Activated T-helper 1 cell treated with anti-CD3 and anti-CD28 coated beads, Interleukin-2, amount 50 U/mL, for 16 hours (primary cell): ENCODE results near the gene POPDC2.

Experiments used
- DNase-seq, 2 donors: peaks; one replicate each; pipeline ENCODE4 v3.0.0-alpha.2; 2020; ENCODE audit warnings: low read depth in 1 of 2, low spot score in 1 of 2

Gene POPDC2

DNA sequence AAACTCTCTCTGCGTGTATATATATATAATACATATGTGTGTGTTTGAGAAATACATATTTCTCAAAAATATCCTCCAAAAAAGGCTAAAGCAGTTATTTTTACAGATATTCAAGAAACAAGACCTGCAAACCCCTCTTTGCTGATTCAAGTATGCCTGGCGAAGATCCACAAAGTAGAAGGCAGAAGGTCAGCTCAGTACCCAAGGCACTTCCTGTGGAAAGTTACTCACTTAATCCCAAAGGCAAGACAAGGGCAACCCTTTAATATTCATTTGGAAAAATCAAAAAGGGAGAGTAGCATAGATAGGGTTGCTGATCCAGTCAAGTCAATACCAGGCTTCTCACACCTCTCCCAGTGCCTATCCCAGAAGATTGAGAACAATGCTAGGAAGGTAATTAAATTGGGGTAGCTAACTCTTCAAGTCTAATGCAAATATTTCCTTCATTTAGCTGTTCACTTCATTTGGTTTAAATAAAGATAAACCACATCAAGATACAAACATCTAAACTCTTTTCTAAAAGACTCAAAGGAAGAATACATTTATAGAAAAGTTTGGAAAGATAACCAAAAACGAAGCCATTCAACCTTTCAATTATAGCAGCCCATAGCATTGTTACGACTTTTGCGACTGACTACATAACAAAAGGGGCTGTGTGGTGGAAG, 9.6 kb upstream of the POPDC2 start:
- DNase-seq, result no peak

DNA sequence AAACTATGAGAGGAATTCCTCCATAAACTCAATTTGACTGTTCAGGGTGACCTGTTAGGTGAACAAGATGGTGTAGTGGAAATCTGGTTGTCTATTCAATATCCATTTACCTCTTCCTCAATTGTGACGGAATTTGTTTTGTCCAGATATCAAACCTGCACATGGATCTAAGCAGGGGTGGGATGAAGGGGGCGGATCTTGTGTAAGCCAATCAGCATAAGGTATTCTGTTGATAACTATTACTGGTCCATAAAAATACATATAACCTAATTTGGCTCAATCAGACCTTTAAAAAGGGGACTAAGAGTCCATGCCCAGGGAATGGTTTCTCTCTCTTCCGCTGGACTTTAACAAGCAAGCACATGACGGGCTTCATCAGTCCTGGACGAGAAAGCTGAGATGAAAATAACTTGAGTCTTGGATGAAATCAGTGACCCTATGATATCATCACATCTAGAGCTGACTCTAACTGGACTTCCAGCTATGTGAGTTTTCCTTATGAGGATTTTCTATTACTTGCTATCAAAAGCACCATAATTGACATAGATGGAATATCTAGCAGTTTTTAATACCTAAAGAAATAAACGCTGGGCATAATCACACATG, 5.7 kb upstream of the POPDC2 start:
- DNase-seq, result no peak

DNA sequence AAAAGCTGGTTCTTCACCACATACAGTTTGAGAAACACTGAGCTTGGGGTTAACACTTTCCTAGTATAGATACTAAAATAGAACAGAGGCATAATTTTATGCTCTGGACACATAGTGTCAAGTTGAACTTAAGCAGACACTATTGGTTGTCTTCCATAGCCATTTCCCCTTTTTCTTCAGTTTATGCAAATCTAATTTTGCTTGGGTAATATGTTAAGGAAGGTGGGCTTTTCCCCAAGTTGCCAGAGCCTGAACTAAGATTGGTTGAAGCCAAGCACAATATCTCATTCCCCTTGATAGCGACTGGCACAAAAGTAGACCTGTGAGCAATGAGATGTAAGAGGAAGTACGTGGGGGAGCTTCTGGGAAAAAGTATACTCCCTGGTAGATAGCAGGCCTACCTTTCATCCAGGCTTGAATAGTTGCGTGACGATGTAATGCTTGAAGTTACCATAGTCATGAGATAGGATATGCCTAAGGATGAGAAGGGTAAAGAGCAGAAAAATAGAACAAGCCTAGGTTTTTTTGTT, 4.5 kb upstream of the POPDC2 start:
- no peak for DNase-seq

DNA sequence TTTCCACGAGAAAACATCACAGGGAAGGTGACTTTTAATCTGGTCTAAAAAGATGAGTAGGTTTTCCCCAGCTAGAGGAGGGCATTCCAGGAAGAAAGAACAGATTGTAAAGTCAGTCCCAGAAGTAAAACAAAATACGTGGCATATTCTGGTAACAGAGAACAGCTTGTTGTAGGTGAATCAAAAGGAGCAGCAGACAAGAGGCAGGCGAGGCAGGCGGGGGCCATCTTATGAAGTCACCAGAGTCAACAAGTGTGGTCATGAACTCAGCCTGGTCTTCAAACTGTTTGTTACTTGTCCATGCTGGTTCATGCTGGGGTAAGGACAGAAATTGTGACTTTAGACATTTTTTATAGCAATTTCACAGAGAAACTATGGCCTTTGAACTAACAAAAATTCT, 4.0 kb upstream of the POPDC2 start:
- DNase-seq, result no peak

DNA sequence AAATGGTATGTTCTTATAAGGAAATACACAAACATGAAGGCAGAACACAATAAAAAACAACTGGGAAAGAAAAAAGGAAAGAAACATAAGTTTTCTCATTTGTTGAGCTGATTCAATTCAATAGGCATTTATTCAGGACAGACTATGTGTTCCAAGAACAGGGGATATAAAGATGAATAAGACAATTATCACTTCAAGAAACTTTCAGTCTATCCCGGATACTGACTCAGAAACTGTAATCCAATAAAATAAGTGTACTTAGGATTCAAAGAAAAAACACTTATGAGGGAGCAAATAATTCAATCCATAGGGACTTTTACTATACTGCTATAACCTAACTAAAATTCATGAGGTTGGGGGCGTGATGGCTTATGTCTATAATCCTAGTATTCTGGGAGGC, 3.5 kb upstream of the POPDC2 start:
- DNase-seq, result no peak

DNA sequence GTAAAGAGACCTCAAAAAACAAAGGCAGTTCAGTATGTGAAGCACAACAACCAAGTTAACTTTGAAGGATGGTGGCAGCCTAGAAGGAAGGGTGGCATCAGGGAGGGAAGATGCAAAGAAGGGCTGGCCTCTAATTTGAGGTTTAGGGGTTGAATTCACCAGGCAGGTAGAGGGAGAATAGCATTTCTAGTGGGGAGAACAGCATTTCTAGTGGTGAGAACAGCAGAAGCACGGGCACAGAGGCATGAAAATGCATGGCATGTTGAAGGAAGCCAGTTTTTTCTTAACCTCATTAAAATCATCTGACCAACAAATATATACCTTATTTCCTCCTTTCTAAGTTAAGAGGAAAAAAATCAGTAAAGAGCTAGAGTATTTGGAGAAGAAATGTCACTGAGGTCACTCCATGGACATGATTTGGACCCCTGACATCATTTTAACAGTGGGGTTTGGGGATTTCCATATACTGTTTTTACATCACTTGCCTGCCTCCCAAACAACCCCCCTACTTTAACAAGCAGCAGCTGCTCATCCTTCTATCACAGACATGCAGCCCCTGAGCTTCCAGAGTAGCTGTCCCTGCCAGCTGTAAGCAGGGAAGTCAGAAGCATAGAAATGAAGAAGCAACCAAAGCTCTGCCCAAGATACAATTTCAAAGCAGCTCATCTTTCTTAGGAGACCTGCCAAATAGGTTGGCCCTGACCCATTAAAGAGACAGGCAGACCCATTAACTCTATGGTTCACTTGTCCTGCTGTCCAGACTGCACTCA, 2.4 kb upstream of the POPDC2 start:
- DNase-seq, result no peak

DNA sequence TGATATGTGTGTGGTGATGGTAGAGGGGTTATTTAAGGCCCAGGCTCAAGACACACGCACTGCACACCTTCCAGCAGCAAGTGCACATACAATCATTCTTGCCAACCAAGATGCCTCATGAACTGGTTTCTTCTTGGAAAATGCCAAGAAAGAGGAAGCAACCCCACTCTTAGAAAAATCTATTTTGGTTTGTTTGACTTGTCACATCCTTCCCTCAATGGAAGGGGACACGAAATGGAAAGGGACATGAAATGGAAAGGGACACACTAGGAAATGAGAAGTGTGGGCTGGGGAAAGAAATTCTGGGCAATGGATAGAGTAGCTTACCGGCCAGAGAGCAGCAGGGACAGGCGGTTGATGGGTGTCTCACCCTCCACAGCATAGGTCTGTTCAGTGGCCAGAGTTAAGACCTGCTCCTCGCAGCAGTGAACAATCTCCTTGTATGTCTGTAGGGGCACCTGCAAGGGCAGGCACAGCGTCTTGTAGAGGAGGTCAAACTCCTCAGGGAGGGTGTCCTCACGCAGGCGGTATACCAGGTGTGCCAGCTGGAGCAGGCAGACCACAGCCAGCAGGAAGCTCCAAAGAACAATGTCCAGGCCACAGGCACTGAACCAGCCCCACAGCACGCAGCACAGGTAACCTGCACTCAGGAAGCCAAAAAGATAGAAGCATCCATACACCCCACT, 640 bp downstream of the POPDC2 start:
- DNase-seq, result no peak

DNA sequence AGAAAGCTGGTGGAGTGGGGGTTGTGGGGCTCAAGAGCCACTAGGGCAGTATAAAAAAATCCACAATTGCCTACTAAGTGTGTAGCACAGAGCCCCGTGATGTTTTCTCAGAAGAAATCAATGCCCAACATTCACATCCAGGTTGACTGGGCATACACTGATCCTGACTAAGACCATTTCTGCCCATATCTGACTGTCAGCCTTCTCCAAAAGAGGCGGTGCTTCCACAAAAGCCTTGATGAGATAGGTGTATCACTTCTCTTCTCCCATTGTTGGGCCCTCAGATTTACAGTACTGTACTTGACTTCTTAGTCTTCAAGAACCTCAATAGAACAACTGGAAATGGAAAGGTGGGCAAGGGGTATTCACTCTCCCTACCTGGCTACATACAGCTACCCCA, 1.4 kb downstream of the POPDC2 start:
- no peak for DNase-seq

DNA sequence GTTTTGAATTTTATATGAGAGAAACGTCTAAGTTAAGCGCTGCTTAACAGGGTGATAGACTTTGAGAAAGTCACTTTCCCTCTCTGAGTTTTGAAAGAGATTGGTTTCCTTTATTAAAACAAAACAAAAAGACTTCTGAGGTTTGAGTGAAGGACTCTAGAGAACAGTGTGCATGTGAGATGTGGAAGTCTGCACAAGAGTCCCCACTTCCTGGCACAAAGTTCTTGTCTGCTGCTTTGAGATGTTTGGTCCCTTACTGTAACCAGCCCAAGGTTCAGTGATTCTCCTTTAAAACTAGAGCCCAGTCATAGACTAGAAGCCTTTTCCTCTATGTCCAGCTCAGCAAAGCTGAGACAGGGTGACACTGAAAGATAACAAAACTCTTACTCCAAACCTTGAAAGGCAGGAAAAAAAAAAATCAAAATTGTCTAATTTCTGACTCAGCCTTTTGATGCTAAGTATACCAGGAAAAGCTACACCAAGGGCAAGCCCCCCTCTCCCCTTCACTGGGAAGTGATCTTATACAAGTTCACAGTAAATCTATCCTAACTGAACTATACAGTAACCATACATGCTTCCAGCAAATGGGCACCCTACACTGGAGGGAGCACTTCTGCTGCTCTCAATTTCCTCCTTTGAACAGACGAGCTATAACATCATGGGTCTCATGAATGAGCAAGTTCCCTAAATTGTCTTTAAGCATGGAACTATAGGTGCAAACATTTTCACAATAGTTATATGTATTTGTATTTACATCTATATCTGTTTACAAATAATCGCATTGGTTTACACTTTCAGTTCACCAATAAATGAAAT, 2.3 kb downstream of the POPDC2 start:
- DNase-seq, result no peak

DNA sequence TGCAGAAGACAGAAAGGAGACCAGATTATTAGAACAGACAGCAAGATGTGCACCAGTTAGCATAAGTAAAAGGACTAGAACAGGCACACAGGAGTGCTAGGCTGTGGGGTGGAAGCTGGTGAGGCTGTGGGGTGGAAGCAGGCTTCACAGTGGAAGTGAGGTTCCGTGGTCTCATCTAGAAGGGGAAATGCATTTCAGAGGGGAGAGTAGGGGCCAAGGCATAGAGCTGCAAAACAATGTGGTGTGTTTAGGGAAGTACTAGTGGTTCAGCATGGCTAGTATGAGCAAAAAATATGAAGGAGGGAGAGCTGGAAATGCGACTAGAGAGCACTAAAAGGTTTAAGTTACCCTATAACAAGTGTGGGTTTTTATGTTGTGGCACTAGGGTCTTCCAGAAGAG, 6.5 kb downstream of the POPDC2 start:
- DNase-seq, result no peak

DNA sequence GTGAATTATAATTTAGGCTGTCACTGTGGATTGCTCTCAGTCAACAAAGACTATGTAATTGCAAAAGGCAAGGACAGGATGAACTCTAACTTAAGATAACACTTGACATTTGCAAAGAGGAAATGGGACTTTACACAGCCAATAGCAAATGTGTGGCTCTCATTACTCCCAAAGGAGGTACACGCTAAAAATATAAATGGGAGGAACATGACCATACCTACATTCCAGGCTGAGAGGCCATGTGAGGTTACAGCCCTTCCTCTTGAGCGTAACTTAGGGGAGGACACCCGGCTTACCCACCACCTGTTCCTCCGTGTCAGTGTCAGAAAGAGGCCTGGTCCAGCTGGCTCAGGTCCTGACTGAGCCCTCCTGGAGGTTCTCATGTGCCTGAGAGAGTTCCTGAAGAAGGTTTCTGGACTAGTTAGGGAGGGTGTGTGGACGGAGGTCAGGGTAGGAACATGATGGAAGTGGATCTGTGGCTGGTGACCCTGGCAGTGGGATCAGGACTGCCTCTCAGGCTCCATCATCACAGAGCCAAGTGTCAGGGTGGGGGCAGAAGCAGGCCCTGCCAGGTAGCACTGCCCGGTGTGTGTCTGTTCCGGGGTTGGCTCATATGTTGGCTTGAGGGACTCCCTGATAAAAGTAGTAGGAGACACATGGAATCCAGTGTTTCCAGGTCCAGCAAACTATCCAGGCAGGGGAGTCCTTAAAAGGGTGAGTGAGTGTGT, 7.9 kb downstream of the POPDC2 start:
- no peak for DNase-seq

DNA sequence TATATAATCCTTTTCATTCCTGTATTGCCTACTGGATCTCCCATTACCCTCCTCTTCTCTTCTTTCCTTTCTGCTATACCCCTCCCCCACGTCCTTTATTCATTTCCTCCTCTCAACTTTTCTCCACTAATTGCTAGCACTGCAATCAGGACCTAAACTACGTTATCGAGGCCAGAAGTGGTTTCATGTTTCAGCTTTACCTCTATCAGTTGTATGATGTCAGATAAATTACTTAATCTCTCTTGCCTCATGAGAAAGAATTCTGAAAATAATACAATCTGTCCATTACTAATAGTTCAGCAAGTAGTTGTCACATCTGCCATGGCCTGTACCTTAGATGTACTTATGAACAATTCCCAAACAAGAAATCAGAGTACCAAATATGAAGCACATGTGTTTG, 10.6 kb downstream of the POPDC2 start:
- no peak for DNase-seq

DNA sequence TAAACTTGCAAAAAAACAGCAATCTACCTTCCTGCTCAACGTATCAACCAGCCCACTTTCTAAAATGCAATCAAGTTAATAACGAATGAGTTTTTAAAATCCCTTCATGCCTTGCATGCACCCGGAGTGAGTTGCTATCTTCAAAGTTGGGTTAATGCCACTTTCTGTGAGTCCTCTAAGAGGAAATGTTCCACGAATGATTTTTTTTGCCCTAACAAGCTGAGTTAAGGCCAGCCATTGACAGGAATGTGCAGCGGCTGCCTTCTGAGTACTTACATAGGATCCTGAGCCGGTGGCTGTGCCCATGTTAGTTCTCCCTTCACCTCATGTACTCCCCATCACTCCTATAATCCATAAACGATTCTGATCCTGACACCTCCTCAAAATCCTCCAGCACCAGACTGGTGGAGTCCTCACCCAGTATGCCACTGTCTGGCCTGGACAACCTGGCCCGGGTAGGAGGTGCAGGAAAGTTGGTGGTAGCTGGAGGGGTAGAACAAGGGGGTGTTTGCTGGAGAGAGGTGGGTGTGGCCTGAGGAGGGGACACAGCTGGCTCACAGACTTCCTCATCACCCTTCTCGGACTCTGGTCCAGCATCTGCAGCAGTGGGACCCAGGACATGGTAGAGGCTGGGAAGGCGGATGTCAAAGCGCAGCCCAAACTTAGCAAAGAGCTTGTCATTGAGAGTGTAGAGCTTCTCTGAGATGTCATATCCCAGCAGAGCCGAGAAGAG, 12.4 kb downstream of the POPDC2 start:
- DNase-seq, result no peak

DNA sequence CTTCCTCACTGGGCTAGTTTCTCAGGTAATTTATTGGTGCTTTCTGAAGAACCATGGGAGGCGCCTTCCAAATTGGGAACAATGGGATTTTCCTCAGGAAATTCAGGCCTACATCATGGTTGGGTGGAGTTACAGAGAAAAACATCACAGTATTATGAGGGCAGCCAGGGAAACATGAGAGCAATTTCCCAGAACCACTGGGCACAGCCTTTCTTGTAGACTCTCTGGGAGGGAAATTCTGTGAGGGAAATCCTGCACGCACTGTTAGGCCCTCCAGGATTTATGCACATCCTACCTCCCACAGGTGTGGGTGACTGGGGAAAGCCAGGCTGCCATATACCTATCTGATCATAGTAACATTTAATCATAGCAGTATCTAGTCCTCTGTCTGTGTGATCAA, 13.2 kb downstream of the POPDC2 start:
- no peak for DNase-seq

DNA sequence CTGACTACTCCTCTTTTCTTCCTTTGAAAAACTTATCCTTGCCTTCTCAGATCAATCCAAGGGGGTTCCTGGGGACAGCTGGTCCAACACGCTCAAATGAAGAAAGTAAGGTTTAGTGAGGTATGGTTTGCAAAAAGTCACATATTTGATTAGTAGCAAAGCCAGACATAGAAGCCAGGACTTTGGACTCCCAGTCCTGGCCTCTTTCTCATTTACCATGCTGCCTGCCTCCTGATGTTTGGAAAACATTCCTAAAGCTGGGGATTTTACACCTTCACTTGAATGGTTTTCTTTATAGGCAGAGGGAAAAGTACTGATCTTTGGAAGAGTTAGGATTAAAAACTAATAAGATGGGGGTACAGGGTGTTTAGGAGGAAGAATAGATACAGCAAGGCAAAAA, 14.6 kb downstream of the POPDC2 start:
- DNase-seq, result no peak

DNA sequence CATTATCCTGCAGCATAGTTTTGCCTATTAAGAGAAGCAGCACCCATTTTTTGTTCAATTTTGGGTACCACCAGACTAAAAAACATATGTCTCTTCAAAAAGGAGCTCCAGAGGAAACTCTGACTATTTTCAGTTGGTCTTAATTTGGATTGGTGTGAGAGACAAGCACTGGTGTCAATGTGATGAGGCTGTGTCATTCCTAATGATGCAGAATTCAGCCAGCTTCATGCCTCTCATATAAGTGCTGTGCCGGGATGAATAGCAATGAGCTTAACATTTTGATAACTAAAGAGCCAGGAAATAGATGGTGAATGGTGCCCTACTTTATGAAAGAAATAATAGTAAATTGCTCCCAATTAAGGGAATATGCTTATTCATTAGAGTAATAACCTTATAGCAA, 15.9 kb downstream of the POPDC2 start:
- DNase-seq, result no peak

DNA sequence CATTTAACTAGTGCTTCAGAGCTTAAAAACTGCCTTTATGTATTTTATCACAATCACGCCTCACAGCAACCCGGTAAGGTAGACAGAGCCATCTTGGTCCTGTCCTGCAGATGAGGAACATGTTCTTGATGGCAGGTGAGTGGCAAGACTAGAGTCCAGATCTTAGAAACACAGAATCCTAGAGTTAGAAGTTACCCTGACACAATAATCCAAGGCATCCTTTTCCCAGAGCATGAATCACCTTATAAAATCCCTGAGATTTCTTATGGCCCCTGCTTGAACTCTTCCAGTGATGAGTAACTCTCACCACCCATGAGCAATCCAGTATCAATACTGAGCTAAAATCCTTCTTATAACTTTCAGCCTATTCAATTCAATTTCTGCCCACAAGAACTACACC, 16.9 kb downstream of the POPDC2 start:
- DNase-seq, result no peak

DNA sequence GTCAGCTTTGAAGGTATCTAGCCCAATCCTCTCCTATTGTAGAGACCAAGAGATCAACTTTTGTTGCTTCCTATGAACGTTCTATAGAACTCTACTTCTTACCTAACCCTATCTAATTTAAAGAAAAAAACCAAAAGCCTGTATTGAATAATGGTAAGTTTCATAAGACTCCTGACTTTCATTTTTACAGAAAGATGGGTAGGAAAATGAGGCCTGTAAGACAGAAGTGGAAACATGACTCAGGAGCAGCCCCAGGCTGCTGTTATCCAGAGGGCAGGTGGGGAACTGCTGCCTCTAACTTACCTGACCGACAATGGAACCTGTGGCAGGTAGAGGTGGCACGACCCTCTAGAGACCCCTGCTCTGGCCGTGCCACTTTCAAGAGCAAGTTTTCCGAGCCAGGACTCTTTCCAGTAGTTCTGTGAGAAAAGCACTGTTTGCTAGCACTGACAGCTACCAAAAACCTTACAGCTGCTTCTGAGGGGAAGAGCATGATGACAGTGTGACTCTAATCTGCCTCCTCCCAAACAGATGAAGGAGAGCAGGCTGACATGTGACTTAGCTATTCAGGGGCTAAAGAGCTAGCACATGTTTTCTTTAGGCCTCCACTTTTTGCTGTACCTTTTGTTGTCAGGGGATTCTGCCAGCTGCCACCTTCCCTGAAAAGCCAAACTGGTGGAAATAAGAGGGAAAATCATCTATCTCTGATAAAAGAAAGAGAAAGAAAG, 17.5 kb downstream of the POPDC2 start:
- DNase-seq, result no peak

DNA sequence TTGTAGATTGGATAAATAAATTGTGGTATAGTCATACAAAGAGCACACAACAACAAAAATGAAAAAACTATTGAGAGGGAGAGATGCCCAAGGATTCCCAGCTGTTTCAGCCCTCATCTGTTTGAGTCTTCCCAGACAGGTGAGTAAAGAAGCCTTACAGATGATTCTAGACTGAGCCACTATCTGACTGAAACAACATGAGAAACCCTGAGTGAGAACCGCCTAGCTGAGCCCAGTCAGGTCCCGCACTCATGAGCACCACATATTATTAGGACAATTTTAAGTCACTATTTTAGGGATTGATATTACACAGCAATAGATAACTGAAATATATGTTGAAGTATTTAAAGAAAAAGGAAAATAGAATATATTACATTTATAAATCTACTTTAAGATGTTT, 19.0 kb downstream of the POPDC2 start:
- DNase-seq, result no peak
